HG03060 (cell line): ENCODE measurements around the gene RUNX2.
"Not testable (repeated sequence)": the region's sequence is repeated elsewhere in the genome, so short reads cannot be mapped to it uniquely, and the experiment has no call there.

Experiments
- ATAC-seq: cut with Tn5 transposase; IDR thresholded peaks from one replicate; pipeline ENCODE4 v1.9.1; 2021; ENCODE audit warnings: low read depth, moderate number of reproducible peaks; ENCODE audit not compliant: unreplicated experiment

Gene RUNX2

DNA sequence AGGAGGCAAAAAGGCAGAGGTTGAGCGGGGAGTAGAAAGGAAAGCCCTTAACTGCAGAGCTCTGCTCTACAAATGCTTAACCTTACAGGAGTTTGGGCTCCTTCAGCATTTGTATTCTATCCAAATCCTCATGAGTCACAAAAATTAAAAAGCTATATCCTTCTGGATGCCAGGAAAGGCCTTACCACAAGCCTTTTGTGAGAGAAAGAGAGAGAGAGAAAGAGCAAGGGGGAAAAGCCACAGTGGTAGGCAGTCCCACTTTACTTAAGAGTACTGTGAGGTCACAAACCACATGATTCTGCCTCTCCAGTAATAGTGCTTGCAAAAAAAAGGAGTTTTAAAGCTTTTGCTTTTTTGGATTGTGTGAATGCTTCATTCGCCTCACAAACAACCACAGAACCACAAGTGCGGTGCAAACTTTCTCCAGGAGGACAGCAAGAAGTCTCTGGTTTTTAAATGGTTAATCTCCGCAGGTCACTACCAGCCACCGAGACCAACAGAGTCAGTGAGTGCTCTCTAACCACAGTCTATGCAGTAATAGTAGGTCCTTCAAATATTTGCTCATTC, at the start of gene RUNX2:
TSS of gene RUNX2 (plus strand) at position 375 of the 567 bp plus-strand sequence. CDS start 397 bp downstream, outside the sequence.
- no peak for ATAC-seq

GRCh38 chr6:45278367-45278766, 49.8 kb upstream of the RUNX2 start:
- ATAC-seq: no peak

- ATAC-seq: not testable (repeated sequence)
Measured at GRCh38 chr6:45286707-45287106, 41.4 kb upstream of the RUNX2 start.

- no peak for ATAC-seq
Measured at GRCh38 chr6:45289751-45290514, 38.2 kb upstream of the RUNX2 start.

DNA sequence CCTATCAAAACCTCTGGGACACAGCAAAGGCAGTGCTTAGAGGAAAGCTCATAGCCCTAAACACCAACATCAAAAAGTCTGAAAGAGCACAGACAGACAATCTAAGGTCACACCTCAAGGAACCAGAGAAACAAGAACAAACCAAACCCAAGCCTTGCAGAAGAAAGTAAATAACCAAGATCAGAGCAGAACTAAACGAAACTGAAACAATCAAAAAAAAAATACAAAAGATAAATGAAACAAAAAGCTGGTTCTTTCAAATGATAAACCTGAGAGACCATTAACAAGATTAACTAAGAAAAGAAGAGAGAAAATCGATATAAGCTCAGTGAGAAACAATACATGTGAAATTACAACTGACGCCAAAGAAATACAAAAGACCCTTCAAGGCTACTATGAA, 34.8 kb upstream of the RUNX2 start:
- ATAC-seq: no peak

DNA sequence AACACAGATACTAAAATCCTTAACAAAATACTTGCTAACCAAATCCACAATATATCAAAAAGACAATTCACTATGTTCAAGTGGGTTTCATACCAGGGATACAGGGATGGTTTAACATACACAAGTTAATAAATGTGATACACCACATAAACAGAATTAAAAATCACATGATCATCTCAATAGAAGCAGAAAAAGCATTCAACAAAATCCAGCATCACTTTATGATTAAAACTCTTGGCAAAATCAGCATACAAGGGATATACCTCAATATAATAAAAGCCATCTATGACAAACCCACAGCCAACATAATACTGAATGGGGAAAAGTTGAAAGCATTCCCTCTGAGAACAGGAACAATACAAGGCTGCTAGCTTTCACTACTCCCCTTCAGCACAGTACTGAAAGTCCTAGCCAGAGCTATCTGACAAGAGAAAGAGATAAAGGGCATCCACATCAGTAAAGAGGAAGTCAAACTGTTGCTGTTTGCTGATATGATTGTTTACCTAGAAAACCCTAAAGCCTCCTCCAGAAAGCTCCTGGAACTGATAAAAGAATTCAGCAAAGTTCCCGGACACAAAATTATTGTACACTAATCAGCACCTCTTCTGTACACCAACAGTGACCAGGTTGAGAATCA, 33.9 kb upstream of the RUNX2 start:
- ATAC-seq: not testable (repeated sequence)

- no peak for ATAC-seq
Measured at GRCh38 chr6:45297320-45297719, 30.8 kb upstream of the RUNX2 start.

GRCh38 chr6:45299096-45299581, 29.0 kb upstream of the RUNX2 start:
- ATAC-seq: no peak

- no peak for ATAC-seq
Measured at GRCh38 chr6:45300736-45301135, 27.4 kb upstream of the RUNX2 start.

DNA sequence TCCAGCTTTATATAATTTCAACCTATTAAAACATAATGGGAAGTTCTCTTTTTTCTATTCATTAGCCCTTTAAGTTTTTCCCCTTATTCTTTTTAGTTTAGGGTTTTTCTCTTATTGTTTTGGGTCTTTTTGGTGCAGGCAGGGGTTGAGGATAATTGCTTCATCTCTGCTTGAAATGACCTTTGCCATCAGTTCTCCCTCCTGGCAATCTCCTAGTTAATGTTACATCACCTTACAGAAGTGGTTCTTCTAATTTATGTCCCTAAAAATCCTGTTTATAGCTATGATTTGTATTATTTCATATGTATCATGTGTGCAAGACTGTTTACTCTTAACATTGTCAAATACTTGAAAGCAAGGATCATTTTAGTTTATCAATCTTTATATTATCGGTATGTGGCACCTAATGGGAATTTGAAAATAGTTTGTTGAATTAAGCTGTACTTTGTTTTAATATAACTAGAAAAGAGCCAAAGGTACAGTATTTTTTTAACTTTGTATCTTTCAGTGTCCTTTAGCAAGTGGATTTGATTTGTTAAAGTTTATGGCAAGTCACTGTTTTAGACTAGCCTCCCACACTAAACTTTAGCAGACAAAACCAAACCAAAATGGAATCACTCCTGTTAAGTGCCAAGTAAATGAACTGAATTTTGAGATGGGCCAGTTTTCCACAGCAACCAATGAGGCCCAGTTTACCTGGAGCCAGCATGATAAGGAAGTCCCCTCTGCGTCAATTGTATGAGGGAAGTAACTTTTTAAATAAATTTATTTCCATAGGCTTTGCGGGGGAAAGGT, 26.6 kb upstream of the RUNX2 start:
- ATAC-seq: no peak

GRCh38 chr6:45302832-45303231, 25.3 kb upstream of the RUNX2 start:
- ATAC-seq: no peak

DNA sequence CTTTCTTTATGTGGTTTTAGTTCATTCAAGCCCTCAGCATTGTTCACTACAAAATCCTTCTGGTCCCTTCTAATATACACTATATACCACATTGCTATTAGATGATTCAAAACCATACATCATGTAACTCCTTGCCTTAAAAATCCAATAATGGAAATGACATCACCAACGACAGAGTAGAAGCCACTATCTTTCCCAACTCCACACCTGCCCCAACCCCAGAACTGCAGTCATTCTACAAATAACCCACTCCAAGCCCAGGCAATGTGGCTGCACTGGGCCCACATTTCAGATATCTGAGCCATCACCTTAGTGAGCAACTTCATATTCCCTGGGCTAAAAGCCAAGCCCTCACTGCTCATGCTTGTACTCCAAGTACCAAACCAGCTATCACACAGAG, 22.6 kb upstream of the RUNX2 start:
- no peak for ATAC-seq

DNA sequence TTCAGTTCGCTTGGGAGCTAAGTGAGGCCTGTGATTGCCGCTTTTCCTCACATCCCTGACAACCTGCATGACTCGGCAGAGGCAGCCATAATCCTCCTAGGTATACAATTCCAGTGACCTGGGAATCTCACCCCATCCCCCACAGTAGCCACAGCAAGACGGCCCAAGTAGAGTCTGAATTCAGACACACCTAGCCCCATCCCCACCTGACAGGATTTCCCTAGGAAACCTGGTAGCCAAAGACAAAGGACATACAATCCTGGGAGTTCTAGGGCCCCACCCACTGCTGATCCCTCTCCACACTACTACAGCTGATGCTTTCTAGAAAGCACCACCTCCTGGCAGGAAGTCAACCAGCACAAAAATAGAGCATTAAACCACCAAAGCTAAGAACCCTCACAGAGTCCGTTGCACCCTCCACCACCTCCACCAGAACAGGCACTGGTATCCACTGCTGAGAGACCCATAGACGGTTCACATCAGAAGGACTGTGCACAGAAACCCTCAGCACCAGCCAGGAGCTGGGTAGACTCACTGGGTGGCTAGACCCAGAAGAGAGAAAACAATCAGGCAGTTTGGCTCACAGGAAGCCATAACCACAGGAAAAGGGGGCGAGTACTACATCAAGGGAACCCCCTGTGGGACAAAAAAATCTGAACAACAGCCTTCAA, 17.9 kb upstream of the RUNX2 start:
- ATAC-seq: no peak

- ATAC-seq: no peak
Measured at GRCh38 chr6:45314146-45314545, 14.0 kb upstream of the RUNX2 start.

- ATAC-seq: no peak
Measured at GRCh38 chr6:45320349-45320748, 7.8 kb upstream of the RUNX2 start.

DNA sequence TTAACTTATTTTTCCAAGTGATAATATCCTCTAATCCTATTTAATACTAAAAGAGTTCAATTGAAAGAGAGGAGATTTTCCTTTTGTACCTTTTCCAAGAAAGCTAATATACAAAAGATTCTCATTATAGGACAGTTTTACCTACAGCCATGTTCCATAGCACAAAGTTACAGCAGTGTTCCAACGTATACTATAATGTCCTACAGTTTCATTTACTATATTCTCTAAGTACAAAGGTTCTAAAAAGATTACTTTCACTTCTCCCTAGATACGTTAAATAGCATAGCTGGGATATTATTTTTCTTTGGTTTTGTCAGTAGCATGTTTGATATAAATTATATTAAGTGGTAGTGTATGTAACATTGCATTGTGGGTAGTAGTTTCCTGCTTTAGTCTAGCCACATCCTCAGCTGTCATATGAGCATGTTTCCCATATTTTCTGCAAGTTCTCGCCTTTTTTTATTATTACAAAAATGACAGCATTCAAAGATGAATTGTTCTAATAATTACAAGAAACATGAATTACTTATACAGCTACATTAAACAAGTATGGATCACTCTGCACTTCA, 4.4 kb upstream of the RUNX2 start:
- no peak for ATAC-seq

- ATAC-seq: no peak
Measured at GRCh38 chr6:45326698-45327417, 1.3 kb upstream of the RUNX2 start.

GRCh38 chr6:45328523-45328922, 393 bp downstream of the RUNX2 start:
- no peak for ATAC-seq

DNA sequence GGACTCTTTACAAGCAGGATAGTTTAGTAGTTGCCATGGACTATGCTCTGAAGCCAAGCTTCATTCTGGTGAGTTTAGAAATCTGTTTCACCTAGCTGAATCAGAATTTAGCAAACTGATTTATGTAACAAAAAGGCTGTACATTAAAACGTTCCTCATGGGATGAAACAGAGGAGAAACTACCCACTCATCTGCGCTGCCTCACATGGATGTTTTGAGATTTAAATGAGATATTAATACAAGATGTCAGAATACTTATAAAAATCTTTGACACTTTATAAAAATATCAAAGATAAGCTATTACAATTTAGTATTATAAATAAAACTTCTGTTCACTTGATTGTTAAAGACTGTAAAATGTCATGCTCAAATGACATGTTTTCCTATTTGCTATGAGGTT, 16.8 kb downstream of the RUNX2 start:
- no peak for ATAC-seq
